ENCODE data around the gene TMEM50B. TPM values are rescaled to one million over a fixed set of nuclear protein-coding genes. Genes with fewer than 3 reads are reported as not detected.

The TMEM50B gene
- total and polyA plus RNA-seq, 2 experiments from 2014 or later: 25.1 to 26.1 TPM

DNA sequence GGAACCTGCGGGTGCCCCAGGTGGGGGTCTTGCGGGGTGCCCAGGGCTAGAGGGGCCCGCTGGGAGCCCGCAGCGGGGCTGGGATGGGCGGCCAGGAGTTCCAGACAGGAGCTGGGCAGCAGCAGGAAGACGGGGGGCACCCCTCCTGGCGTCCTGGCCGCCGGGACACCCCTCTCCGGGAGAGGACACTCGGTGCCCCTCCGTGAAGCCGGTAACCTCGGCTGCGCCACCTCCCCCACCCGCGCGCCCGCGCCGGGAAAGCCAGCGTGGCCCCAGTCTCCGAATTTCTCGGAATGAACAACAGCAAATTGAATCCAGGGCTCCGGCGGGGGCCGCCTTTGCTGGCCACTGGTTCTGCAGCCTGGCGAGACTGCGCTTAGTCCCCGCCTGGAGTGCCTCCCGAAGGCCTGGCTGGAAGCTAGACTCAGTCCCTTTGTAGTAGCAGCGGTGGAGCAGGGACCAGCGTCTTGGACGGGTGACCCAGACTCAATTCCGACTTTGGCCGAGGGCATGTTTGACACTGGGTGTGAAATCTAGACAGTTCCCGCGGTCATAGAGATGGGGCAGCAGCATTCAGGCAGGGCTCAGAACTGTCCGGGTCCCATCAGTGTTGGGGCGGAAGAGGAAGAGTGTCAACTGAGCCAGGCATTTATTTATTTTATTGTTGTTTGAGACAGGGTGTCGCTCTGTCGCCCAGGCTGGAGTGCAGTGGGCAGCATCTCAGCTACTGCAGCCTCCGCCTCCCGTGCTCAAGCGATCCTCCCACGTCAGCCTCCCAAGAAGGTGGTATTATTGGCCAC, 75.8 kb downstream of the TMEM50B start:
- Histone ChIP-seq H2AFZ (peak overlapping the region; percentile 87), H3K4me1 (ENCODE audit: insufficient read depth) (peaks cover 4% of the 10 kb centered on the region; the same call in 1 of the 2 replicates), H3K4me2 (peak overlapping the region; percentile 94), H4K20me1 (replicated peaks; ENCODE audit: insufficient read depth) (peaks cover 15% of the 10 kb centered on the region), H3K27ac (ENCODE audit: low read depth) (no peak overlapping the region), H3K79me2 (replicated peaks; ENCODE audit: insufficient read depth) (peaks cover 45% of the 10 kb centered on the region), H3K4me3 (peak overlapping the region; percentile 90), H3F3A (replicated peaks; ENCODE audit: low read depth) (peaks cover 13% of the 10 kb centered on the region; the same call in 1 of the 2 replicates), H3K36me3 (ENCODE audit: insufficient read depth) (no peaks in the 10 kb centered on the region), H3K9me2 (ENCODE audit: insufficient read depth) (no peaks in the 10 kb centered on the region), H3K27me3 (ENCODE audit: insufficient read depth) (peaks cover 5% of the 10 kb centered on the region; the same call in 1 of the 2 replicates)
- DNase-seq (ENCODE audit: low spot score): peak; percentile 67
- peaks cover 11% of the 10 kb centered on the region for H3K4me1 Mint-ChIP-seq
- peak overlapping the region; percentile 90 for H3K4me3 Mint-ChIP-seq
- TF ChIP-seq, protein P1, sequence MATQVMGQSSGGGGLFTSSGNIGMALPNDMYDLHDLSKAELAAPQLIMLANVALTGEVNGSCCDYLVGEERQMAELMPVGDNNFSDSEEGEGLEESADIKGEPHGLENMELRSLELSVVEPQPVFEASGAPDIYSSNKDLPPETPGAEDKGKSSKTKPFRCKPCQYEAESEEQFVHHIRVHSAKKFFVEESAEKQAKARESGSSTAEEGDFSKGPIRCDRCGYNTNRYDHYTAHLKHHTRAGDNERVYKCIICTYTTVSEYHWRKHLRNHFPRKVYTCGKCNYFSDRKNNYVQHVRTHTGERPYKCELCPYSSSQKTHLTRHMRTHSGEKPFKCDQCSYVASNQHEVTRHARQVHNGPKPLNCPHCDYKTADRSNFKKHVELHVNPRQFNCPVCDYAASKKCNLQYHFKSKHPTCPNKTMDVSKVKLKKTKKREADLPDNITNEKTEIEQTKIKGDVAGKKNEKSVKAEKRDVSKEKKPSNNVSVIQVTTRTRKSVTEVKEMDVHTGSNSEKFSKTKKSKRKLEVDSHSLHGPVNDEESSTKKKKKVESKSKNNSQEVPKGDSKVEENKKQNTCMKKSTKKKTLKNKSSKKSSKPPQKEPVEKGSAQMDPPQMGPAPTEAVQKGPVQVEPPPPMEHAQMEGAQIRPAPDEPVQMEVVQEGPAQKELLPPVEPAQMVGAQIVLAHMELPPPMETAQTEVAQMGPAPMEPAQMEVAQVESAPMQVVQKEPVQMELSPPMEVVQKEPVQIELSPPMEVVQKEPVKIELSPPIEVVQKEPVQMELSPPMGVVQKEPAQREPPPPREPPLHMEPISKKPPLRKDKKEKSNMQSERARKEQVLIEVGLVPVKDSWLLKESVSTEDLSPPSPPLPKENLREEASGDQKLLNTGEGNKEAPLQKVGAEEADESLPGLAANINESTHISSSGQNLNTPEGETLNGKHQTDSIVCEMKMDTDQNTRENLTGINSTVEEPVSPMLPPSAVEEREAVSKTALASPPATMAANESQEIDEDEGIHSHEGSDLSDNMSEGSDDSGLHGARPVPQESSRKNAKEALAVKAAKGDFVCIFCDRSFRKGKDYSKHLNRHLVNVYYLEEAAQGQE (IDR thresholded peaks at IDR 0.05; ENCODE audit: unreplicated experiment): no peak
- ATAC-seq: peak; percentile 61
- H3K27ac Mint-ChIP-seq: peak overlapping the region; percentile 41; the same call in 1 of the 2 replicates
- no peaks in the 10 kb centered on the region for H3K9me3 Mint-ChIP-seq
- H3K27me3 Mint-ChIP-seq (ENCODE audit: insufficient read depth, low read depth, poor library complexity): peaks cover 17% of the 10 kb centered on the region
- peaks cover 10% of the 10 kb centered on the region; the same call in 1 of the 3 replicates for H3K36me3 Mint-ChIP-seq (ENCODE audit: low read depth)

DNA sequence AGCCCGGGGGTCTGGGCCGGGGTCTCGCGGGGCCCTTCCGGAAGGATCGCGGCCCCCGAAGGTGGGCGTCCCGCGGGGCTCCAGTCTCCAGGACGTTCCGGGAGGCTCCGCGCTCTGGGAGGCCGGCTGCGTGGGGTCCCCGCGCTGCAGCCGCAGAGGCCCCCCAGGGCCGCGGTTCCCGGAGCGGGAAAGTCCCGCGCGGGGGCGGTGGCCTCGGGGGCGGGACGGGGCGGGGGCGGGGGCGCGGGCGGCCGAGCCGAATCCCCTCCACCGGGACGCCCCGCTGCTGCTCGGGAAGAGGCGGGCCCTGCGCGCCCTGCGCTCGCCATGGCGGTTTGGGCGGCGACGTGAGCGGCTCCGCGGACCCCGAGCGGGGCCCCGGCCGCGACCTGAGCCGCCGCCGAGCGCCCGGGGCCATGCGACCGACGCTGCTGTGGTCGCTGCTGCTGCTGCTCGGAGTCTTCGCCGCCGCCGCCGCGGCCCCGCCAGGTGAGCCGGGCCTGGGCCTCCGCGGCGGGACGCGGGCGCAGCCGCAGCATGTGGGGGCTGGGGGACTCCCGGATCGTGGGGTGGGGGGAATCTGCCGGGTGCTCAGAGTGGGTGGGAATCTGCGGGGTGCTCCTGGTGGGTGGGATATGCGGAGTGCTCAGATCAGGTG, 76.5 kb downstream of the TMEM50B start, which contains the start of gene IFNGR2:
TSS of gene IFNGR2 (plus strand) at position 286 of the 658 bp plus-strand sequence. CDS start at position 417, 131 bp downstream.
- peak within 1 kb of the TSS; percentile 94 for H3K4me2 ChIP-seq
- Mint-ChIP-seq H3K36me3 (ENCODE audit: low read depth) (peaks cover 7% of the 10 kb centered on the region; the same call in 1 of the 3 replicates), H3K27me3 (ENCODE audit: insufficient read depth, low read depth, poor library complexity) (peaks cover 17% of the 10 kb centered on the region), H3K4me3 (peak within 1 kb of the TSS; percentile 90), H3K9me3 (no peaks in the 10 kb centered on the region), H3K4me1 (peaks cover 11% of the 10 kb centered on the region), H3K27ac (peak within 1 kb of the TSS; percentile 41; the same call in 1 of the 2 replicates)
- H3K4me1 ChIP-seq (ENCODE audit: insufficient read depth): peaks cover 4% of the 10 kb centered on the region; the same call in 1 of the 2 replicates
- H4K20me1 ChIP-seq (replicated peaks; ENCODE audit: insufficient read depth): peaks cover 15% of the 10 kb centered on the region
- no peaks in the 10 kb centered on the region for H3K36me3 ChIP-seq (ENCODE audit: insufficient read depth)
- peaks cover 13% of the 10 kb centered on the region; the same call in 1 of the 2 replicates for H3F3A ChIP-seq (replicated peaks; ENCODE audit: low read depth)
- DNase-seq (ENCODE audit: low spot score): peak; percentile 58
- H3K79me2 ChIP-seq (replicated peaks; ENCODE audit: insufficient read depth): peaks cover 37% of the 10 kb centered on the region
- H3K27ac ChIP-seq (ENCODE audit: low read depth): peak within 1 kb of the TSS; percentile 52; the same call in 1 of the 2 replicates
- peaks cover 5% of the 10 kb centered on the region; the same call in 1 of the 2 replicates for H3K27me3 ChIP-seq (ENCODE audit: insufficient read depth)
- peak; percentile 47 for ATAC-seq
- H3K9me2 ChIP-seq (ENCODE audit: insufficient read depth): no peaks in the 10 kb centered on the region
- H2AFZ ChIP-seq: peak within 1 kb of the TSS; percentile 93
- H3K4me3 ChIP-seq: peak within 1 kb of the TSS; percentile 90
- TF ChIP-seq POLR2AphosphoS5 (IDR thresholded peaks at IDR 0.05; ENCODE audit: low read depth) (no peak; the same call in 1 of the 2 replicates), CREB1 (CRISPR knock-in tag; IDR thresholded peaks at IDR 0.05; ENCODE audit: low read depth) (no peak)
- TF ChIP-seq, protein P2, sequence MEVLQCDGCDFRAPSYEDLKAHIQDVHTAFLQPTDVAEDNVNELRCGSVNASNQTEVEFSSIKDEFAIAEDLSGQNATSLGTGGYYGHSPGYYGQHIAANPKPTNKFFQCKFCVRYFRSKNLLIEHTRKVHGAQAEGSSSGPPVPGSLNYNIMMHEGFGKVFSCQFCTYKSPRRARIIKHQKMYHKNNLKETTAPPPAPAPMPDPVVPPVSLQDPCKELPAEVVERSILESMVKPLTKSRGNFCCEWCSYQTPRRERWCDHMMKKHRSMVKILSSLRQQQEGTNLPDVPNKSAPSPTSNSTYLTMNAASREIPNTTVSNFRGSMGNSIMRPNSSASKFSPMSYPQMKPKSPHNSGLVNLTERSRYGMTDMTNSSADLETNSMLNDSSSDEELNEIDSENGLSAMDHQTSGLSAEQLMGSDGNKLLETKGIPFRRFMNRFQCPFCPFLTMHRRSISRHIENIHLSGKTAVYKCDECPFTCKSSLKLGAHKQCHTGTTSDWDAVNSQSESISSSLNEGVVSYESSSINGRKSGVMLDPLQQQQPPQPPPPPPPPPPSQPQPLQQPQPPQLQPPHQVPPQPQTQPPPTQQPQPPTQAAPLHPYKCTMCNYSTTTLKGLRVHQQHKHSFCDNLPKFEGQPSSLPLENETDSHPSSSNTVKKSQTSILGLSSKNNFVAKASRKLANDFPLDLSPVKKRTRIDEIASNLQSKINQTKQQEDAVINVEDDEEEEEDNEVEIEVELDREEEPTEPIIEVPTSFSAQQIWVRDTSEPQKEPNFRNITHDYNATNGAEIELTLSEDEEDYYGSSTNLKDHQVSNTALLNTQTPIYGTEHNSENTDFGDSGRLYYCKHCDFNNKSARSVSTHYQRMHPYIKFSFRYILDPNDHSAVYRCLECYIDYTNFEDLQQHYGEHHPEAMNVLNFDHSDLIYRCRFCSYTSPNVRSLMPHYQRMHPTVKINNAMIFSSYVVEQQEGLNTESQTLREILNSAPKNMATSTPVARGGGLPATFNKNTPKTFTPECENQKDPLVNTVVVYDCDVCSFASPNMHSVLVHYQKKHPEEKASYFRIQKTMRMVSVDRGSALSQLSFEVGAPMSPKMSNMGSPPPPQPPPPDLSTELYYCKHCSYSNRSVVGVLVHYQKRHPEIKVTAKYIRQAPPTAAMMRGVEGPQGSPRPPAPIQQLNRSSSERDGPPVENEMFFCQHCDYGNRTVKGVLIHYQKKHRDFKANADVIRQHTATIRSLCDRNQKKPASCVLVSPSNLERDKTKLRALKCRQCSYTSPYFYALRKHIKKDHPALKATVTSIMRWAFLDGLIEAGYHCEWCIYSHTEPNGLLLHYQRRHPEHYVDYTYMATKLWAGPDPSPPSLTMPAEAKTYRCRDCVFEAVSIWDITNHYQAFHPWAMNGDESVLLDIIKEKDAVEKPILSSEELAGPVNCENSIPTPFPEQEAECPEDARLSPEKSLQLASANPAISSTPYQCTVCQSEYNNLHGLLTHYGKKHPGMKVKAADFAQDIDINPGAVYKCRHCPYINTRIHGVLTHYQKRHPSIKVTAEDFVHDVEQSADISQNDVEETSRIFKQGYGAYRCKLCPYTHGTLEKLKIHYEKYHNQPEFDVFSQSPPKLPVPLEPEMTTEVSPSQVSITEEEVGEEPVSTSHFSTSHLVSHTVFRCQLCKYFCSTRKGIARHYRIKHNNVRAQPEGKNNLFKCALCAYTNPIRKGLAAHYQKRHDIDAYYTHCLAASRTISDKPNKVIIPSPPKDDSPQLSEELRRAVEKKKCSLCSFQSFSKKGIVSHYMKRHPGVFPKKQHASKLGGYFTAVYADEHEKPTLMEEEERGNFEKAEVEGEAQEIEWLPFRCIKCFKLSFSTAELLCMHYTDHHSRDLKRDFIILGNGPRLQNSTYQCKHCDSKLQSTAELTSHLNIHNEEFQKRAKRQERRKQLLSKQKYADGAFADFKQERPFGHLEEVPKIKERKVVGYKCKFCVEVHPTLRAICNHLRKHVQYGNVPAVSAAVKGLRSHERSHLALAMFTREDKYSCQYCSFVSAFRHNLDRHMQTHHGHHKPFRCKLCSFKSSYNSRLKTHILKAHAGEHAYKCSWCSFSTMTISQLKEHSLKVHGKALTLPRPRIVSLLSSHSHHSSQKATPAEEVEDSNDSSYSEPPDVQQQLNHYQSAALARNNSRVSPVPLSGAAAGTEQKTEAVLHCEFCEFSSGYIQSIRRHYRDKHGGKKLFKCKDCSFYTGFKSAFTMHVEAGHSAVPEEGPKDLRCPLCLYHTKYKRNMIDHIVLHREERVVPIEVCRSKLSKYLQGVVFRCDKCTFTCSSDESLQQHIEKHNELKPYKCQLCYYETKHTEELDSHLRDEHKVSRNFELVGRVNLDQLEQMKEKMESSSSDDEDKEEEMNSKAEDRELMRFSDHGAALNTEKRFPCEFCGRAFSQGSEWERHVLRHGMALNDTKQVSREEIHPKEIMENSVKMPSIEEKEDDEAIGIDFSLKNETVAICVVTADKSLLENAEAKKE (CRISPR knock-in tag; IDR thresholded peaks at IDR 0.05): no peak
- TF ChIP-seq, protein P3, sequence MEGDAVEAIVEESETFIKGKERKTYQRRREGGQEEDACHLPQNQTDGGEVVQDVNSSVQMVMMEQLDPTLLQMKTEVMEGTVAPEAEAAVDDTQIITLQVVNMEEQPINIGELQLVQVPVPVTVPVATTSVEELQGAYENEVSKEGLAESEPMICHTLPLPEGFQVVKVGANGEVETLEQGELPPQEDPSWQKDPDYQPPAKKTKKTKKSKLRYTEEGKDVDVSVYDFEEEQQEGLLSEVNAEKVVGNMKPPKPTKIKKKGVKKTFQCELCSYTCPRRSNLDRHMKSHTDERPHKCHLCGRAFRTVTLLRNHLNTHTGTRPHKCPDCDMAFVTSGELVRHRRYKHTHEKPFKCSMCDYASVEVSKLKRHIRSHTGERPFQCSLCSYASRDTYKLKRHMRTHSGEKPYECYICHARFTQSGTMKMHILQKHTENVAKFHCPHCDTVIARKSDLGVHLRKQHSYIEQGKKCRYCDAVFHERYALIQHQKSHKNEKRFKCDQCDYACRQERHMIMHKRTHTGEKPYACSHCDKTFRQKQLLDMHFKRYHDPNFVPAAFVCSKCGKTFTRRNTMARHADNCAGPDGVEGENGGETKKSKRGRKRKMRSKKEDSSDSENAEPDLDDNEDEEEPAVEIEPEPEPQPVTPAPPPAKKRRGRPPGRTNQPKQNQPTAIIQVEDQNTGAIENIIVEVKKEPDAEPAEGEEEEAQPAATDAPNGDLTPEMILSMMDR (conservative IDR thresholded peaks at IDR 0.05; ENCODE audit: low read depth in 2 of 2): no peak

All from GM23338 (cell line).